HG03060 (cell line): Measurements from ENCODE around the gene CALCA.

Source experiments
- ATAC-seq: cut with Tn5 transposase; IDR thresholded peaks from one replicate; pipeline ENCODE4 v1.9.1; 2021; ENCODE audit warnings: low read depth, moderate number of reproducible peaks; ENCODE audit not compliant: unreplicated experiment

CALCA gene

DNA sequence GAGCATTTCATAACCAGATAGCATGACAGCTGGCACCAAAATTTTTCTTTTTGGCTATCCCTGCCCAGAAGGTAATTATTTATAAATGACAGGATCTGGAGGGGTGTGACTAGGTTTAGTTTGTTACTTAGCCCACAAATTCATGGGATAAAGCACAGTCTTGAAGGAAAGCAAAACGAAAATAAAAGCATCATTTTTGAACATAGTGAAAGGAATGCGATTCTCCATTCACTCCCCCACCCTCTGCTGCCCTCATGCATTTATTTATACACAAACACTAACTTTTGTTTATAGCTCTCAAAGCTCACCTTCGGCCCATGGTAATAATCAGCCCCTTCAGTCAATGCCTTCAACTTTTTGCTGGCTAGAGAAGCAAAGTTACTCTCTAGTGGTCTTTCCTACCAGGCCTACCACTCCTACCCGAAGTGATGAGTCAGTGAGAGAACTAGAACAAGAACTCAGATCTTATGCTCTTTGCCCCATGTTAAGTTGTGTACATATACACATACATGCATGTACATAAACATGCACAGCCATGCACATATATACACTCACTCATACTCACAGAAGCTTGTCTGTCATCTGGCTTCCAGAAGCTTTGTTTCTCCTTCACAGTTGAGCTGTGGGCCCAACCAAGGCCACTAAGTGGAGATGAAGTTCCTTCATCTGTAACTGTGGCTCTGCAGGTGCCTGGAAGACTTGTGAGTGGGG, 22.6 kb downstream of the CALCA start:
- no peak for ATAC-seq

DNA sequence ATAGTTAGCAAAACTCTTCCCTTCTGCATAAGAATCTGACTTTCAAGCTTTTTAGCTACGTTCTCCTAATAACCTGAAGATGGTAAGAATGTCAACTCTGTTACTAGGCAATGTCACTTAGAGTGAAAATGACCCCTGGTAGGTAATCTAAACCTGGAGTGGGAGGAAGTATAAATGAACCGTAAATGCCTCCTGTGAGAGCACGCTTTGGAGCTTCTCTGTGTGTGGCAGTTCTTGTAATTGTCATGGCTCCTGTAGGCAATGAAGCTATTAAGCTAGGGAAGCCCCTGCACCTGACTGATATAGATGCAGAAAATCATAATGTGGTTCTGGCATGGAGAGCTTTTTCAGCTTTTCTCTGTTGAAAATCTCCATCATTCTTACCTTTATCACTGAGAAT, 29.4 kb downstream of the CALCA start:
- ATAC-seq, result no peak

DNA sequence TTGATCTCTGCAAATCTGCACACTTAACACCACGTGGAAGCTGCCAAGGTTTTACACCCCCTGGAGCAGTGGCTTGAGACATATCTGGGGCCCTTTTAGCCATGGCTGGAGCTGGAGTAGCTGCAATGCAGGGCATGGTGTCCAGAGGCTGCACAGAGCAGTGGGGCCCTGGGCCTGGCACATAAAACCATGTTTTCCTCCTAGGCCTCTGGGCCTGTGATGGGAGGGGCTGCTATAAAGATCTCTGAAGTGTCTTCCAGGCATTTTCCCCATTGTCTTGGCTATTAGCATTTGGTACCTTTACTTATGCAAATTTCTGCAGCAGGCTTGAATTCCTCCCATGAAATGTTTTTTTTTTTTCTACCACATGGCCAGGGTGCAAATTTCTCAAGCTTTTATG, 33.2 kb downstream of the CALCA start:
- no peak for ATAC-seq

DNA sequence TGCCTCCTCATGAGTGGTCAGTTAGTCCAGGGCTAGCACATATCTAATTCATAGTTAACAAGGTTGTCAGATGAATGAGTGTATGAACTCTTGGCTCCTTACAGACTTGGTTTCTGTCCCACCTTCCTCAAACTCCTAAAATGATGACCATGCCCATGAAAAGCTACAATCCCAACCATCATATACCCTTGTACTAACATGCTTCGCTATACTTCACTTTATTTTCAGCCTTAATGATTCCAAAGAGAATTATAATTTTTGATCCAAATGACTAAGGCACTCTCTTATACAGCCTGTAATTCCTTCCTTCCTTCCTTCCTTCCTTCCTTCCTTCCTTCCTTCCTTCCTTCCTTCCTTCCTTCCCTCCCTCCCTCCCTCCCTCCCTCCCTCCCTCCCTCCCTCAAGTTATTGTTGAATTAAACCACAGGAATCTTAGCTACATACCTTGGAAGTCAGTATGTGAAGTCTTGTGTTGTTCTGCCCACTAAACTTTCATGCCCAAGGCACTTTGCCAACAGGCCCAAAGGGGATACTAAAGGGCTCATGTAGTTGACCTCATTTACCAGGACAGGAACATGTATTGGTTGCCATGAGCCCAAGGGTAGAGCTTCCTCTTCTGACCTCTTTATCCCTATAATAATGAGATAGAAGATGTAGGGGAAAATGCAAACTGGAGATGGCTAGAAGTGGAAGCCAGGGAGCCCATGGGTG, 37.4 kb downstream of the CALCA start:
- no peak for ATAC-seq

DNA sequence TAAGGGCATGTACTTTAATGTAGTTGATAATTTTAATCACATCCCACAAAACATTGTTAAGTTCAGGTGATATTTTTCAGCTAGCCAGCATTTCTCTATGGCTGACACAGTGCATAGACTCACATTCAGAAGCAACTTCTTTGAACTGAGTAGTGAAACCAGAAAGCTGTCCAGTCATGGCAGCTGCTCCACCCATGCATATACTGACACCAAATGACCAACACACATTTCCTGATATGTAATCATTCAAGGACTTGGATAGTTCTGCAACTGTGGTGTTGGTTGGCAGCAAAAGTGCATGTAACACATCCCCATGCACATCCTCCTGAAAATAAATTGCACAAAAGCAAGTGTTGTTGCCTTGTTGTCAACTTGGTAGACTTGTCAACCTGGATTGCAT, 39.7 kb downstream of the CALCA start:
- no peak for ATAC-seq

DNA sequence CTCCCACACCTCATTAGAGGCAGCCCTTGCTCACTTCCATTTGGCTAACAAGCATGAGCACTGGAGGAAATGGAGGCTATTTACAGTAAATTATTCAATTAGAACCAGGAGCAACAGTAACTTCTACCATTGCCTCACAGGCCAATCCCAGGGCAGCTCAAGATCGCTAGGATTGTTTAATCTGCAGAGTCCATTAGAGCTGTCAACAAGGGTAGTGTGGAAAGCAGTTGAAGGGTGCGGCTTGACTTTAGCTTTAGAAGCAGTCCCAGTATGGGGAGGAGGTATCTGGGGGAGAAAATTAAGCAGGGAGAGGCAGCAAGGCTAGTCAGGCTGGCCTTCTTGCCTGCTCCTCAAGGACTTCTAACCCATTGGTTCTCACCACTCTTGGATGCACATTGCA, 41.8 kb downstream of the CALCA start:
- ATAC-seq, result no peak

DNA sequence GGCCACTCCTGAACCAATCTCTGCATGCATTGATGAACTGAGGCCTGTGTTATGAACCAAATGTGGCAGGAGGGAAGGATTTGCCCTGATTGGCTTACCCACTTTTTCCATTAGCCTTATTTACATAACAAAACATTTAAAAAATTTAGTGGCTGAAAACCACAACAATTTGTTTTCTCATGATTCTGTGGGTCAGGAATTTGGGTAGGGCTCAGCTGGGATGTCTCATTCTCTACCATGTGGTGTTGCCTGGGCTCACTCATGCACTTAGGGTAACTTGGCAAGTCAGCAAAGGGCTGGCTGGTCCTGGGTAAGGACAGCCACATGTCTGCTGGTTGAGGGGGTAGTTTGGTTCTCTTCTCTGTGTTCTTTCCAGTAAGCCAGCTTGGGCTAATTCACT, 45.0 kb downstream of the CALCA start:
- no peak for ATAC-seq

DNA sequence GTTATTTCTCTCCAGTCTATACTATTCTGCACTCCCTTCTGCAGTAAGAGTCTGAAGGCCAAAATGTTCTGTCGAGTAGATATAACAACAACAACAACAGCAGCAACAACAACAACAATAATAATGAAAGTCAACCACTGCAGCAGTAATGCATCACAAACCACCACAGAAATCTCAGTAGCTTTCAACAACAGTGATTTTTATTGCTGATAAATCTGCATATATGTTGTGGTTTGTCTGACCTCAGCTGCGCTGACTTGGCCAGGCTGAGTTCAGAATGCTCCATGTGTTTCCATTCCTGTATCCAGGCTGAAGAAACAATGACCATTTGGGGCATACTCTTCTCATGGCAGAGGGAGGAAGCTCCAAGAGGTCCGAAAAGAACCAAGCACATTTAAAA, 47.8 kb downstream of the CALCA start:
- ATAC-seq, result no peak
